Measurements from ENCODE around the gene RALGPS2.

The RALGPS2 gene

DNA sequence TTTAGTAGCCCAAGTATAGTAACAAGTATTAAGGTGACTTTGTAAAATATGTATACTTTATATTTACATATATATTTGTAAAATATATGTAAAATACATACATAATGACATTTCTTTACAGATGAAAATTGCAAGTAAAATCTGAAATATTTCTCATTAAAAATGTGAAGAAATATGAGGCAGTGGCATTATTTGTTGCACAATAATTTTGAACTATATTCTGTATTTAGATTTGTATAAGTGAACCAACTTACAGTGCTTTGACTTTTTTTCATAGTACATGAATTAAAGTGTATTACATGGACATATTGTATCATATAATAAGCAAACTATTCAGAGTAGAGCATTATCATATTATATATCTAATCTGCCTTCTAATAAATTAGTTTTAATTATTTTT, 85.5 kb downstream of the RALGPS2 start:
- TF ChIP-seq, protein P1, sequence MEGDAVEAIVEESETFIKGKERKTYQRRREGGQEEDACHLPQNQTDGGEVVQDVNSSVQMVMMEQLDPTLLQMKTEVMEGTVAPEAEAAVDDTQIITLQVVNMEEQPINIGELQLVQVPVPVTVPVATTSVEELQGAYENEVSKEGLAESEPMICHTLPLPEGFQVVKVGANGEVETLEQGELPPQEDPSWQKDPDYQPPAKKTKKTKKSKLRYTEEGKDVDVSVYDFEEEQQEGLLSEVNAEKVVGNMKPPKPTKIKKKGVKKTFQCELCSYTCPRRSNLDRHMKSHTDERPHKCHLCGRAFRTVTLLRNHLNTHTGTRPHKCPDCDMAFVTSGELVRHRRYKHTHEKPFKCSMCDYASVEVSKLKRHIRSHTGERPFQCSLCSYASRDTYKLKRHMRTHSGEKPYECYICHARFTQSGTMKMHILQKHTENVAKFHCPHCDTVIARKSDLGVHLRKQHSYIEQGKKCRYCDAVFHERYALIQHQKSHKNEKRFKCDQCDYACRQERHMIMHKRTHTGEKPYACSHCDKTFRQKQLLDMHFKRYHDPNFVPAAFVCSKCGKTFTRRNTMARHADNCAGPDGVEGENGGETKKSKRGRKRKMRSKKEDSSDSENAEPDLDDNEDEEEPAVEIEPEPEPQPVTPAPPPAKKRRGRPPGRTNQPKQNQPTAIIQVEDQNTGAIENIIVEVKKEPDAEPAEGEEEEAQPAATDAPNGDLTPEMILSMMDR (IDR thresholded peaks at IDR 0.05; ENCODE audit: low read depth, low read length): no peak
- H3K4me3 ChIP-seq (replicated peaks in 1 of 2; ENCODE audit: low read depth in 2 of 2, low read length in 2 of 2): no peak overlapping the region
- no peak for DNase-seq (ENCODE audit: low read depth in 2 of 2)

DNA sequence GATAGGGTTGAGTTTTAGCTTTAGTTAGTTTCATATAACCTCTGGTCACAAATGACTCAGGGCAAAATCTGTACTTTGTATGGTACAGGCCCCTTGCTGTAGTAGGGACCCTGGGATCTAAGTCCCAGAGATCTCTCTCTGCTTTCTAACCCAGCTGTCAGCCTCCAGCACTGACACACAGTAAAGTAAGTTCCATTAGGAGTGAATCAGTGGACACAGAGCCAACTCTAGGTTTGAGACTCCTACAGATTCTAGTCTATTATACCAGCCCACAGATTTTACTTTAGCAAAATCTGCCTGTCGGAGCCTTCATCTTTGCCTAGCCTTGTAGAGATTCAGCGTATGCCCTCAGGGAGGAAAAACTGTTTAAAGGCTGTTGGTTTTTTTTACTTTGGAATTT, 93.4 kb downstream of the RALGPS2 start:
- DNase-seq (ENCODE audit: low read depth in 2 of 2): peak; percentile 21 to 29
- H3K4me3 ChIP-seq (replicated peaks in 1 of 2; ENCODE audit: low read depth in 2 of 2, low read length in 2 of 2): no peak overlapping the region
- TF ChIP-seq, protein P1 (IDR thresholded peaks at IDR 0.05; ENCODE audit: low read depth, low read length): no peak

DNA sequence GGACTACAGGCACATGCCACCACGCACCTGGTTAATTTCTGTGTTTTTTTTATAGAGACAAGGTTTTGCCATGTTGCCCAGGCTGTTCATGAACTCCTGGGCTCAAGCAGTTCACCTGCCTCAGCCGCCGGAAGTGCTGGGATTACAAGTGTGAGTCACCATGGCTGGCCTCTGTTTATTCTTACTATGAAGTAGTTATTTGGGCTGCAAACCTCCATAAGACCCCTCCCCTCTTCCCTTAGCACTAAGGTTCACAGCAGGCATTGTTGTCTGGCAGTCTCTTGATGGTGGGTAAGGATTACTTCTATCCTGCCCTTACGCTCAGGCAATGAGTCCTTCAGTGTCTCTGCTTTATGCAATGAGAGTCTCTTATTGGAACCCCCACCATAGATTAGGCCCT, 94.1 kb downstream of the RALGPS2 start:
- no peak overlapping the region for H3K4me3 ChIP-seq (replicated peaks in 1 of 2; ENCODE audit: low read depth in 2 of 2, low read length in 2 of 2)
- no peak for DNase-seq (ENCODE audit: low read depth in 2 of 2)
- TF ChIP-seq, protein P1 (IDR thresholded peaks at IDR 0.05; ENCODE audit: low read depth, low read length): no peak

DNA sequence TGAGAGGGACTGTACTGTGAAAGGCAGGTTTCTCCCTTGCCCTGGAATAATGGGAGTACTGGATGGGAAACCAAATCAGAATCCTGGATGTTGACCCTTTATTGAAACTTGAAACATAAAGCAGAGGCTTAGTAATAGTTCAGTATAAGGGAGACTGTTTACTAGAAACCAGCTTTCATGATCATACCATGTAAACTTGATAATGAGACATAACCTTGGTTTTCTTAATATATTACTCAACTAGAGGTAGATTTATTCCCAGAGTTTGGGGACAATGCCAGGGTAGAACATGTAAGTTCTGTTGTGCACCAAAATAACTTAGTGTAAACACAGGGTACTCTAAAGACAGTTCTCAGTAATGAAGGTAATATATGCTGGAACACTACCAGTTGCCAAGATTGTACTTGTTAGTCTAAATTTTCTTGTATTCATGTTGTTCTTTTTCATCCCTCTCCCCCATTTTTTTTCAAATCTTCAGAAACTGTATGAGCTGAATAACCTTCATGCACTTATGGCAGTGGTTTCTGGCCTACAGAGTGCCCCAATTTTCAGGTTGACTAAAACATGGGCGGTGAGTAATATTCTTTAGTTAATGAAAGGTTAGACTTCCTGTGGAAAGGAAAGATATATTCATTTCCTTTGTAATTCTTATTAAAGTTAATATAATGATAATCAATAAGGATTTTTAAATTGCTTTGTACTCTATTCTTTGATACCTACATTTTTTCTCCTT, 96.3 kb downstream of the RALGPS2 start:
- TF ChIP-seq, protein P1 (IDR thresholded peaks at IDR 0.05; ENCODE audit: low read depth, low read length): no peak
- no peak for DNase-seq (ENCODE audit: low read depth in 2 of 2)
- H3K4me3 ChIP-seq (replicated peaks in 1 of 2; ENCODE audit: low read depth in 2 of 2, low read length in 2 of 2): no peak overlapping the region

DNA sequence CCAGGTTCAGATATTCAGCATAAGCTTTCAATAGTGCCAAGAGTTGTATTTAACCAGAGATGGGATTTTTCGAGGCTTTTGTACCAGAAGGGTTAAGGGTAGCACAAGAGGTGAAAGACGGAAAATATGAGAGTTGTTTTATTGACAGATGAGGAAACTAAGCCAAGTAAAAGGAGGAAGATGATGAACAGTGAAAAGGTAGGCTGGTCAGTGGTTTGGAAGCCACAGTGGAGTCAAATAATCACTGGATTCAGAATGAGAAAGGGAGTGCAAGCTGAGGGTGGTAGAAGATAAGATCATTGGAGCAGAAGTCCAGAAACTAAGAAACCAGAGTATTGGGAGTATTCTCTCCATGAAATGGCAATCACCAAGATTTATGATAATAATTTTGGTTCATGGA, 100.1 kb downstream of the RALGPS2 start:
- TF ChIP-seq, protein P1 (IDR thresholded peaks at IDR 0.05; ENCODE audit: low read depth, low read length): no peak
- no peak for DNase-seq (ENCODE audit: low read depth in 2 of 2)
- no peak overlapping the region for H3K4me3 ChIP-seq (replicated peaks in 1 of 2; ENCODE audit: low read depth in 2 of 2, low read length in 2 of 2)

DNA sequence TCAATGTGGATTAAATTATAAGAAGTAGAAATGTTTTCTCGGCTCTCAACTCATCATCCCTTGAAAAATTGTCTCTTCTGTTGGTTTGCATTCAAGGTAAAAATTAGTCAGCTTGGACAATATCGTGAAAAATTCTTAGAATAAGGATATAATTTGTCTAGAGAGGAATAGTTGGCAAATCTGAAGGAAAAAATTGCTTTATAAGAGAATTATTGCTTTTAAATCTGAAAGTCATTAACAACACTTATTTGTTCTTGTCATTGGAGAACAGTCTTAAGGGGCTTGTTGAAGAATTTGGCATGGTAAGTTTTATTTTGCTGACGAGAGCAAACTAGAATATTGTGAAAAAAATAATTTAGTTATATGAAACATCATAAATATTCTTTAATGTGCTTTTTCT, 119.4 kb downstream of the RALGPS2 start:
- DNase-seq (ENCODE audit: low read depth in 2 of 2): no peak
- TF ChIP-seq, protein P1 (IDR thresholded peaks at IDR 0.05; ENCODE audit: low read depth, low read length): no peak
- no peak overlapping the region for H3K4me3 ChIP-seq (replicated peaks in 1 of 2; ENCODE audit: low read depth in 2 of 2, low read length in 2 of 2)

DNA sequence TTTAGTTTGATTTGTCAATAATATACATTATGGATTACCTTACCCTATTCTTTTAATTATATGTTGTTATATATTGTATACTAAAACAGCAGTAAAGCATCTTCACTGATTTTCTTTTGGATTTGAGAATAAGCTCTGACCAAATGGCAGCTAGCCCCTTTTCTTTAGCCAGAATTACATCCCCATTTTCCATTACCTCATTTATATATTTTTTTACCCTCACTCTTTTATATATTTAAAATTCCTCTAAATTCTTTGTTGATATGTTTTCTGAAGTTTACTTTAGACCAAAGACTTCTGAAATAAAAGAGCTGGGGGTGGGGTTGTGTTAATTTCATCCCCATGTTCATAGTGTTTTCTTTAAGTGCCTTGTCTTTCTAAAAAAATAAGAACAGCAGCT, 121.3 kb downstream of the RALGPS2 start:
- H3K4me3 ChIP-seq (replicated peaks in 1 of 2; ENCODE audit: low read depth in 2 of 2, low read length in 2 of 2): no peak overlapping the region
- TF ChIP-seq, protein P1 (IDR thresholded peaks at IDR 0.05; ENCODE audit: low read depth, low read length): no peak
- DNase-seq (ENCODE audit: low read depth in 2 of 2): no peak

All from cardiac fibroblast (primary cell).